Panc1 (cell line): ENCODE measurements around the gene MEIS2.

Experiments
- TCF7L2 ChIP-seq: IDR thresholded peaks from 2 replicates; pipeline ENCODE4 v1.6.1; 2011; ENCODE audit warnings: mild to moderate bottlenecking, low read depth, low read length, inconsistent platforms
- TF ChIP-seq, protein P1 (sequence below), 2 experiments: IDR thresholded peaks; 2 replicates each; pipeline ENCODE4 v1.6.1; 2011 to 2012; ENCODE audit warnings: low read depth in 2 of 2, control low read depth in 1 of 2, low read length in 1 of 2, mild to moderate bottlenecking in 1 of 2, moderate library complexity in 1 of 2; ENCODE audit not compliant: insufficient read depth in 1 of 2
- TF ChIP-seq, protein P2 (sequence below): fragments of 450-650 bp; IDR thresholded peaks from 2 replicates; pipeline ENCODE4 v1.5.1; 2017; ENCODE audit warnings: mild to moderate bottlenecking

DNA sequence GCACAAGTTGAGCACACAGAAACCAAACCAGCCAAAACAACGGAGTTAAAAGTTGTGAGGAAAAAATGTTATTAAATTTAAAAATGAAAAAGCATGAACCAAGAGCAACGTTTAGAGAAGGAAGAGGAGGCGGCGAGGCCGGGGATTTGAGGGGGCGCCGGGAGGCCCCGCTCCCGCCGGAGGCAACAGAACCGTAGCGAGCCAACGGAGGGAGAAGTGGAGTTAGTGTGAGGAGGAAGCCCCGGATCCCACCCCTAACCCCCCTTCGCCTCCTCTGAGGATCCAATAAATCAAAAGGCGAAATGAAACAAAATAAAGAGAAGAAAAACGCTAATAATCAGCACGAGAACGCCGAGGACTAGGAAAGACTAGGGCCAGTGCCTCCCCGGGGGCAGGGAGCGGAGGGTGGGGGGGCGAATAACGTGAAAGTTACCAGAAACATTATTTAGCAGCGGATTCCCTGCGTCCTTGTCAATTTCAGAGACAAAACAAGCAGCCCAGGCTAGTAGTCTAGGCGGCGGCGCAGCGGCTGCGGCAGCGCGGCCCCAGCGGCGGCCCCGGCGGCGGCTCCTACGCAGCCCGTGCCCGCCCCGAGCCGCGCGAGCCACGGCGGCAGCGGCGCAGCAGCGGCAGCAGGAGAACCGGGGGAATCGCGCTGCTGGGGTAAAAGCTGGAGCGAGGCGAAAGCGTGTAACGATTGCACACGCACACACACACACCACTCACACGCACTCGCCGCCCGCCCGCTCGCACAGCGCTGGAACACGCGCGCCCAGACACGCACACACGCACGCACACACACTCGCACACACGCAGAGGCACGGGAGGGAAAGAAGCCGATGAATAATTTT is 1.7 kb downstream of the MEIS2 start:
- TF ChIP-seq, protein P1, sequence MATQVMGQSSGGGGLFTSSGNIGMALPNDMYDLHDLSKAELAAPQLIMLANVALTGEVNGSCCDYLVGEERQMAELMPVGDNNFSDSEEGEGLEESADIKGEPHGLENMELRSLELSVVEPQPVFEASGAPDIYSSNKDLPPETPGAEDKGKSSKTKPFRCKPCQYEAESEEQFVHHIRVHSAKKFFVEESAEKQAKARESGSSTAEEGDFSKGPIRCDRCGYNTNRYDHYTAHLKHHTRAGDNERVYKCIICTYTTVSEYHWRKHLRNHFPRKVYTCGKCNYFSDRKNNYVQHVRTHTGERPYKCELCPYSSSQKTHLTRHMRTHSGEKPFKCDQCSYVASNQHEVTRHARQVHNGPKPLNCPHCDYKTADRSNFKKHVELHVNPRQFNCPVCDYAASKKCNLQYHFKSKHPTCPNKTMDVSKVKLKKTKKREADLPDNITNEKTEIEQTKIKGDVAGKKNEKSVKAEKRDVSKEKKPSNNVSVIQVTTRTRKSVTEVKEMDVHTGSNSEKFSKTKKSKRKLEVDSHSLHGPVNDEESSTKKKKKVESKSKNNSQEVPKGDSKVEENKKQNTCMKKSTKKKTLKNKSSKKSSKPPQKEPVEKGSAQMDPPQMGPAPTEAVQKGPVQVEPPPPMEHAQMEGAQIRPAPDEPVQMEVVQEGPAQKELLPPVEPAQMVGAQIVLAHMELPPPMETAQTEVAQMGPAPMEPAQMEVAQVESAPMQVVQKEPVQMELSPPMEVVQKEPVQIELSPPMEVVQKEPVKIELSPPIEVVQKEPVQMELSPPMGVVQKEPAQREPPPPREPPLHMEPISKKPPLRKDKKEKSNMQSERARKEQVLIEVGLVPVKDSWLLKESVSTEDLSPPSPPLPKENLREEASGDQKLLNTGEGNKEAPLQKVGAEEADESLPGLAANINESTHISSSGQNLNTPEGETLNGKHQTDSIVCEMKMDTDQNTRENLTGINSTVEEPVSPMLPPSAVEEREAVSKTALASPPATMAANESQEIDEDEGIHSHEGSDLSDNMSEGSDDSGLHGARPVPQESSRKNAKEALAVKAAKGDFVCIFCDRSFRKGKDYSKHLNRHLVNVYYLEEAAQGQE (IDR thresholded peaks at IDR 0.05; ENCODE audit: insufficient read depth in 1 of 2, low read depth in 2 of 2, low read length in 1 of 2): no peak
- TF ChIP-seq, protein P2, sequence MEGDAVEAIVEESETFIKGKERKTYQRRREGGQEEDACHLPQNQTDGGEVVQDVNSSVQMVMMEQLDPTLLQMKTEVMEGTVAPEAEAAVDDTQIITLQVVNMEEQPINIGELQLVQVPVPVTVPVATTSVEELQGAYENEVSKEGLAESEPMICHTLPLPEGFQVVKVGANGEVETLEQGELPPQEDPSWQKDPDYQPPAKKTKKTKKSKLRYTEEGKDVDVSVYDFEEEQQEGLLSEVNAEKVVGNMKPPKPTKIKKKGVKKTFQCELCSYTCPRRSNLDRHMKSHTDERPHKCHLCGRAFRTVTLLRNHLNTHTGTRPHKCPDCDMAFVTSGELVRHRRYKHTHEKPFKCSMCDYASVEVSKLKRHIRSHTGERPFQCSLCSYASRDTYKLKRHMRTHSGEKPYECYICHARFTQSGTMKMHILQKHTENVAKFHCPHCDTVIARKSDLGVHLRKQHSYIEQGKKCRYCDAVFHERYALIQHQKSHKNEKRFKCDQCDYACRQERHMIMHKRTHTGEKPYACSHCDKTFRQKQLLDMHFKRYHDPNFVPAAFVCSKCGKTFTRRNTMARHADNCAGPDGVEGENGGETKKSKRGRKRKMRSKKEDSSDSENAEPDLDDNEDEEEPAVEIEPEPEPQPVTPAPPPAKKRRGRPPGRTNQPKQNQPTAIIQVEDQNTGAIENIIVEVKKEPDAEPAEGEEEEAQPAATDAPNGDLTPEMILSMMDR: no peak
- TF ChIP-seq TCF7L2: no peak
